Right lobe of liver (tissue), 6 donors: ENCODE measurements around the gene MYL11. TPM values are rescaled to one million over a fixed set of nuclear protein-coding genes. Genes with fewer than 3 reads are reported as not detected.

ENCODE experiments used
- ATAC-seq, 4 donors: fragments of 200-7000 bp; cut with Tn5 transposase; one replicate each; pipeline ENCODE4 v1.9.1; 2020; ENCODE audit warnings: mild to moderate bottlenecking in 4 of 4, moderate library complexity in 4 of 4
- DNase-seq, 3 donors: peaks; one replicate each; pipeline ENCODE4 v3.0.0-alpha.2; 2020
- H3K27ac ChIP-seq, 3 donors: fragments of 200-600 bp; one replicate each; pipeline ENCODE4 v1.8.0; 2022
- H3K27me3 ChIP-seq, 2 donors: fragments of 200-600 bp; one replicate each; pipeline ENCODE4 v1.8.0; 2022
- H3K36me3 ChIP-seq, 4 donors: fragments of 200-600 bp; sonication (generic) in 1 of 4; one replicate each; pipeline versions ENCODE4 v1.5.1 to v1.8.0; 2017 to 2022; ENCODE audit warnings: control low read depth in 1 of 4
- H3K4me1 ChIP-seq, 4 donors: fragments of 200-600 bp; sonication (generic) in 1 of 4; one replicate each; pipeline versions ENCODE4 v1.5.1 to v1.8.0; 2017 to 2022; ENCODE audit warnings: control low read depth in 1 of 4
- H3K4me3 ChIP-seq, 3 donors: fragments of 200-600 bp; one replicate each; pipeline ENCODE4 v1.8.0; 2022
- H3K9me3 ChIP-seq, 4 donors: fragments of 200-600 bp; sonication (generic) in 1 of 4; one replicate each; pipeline versions ENCODE4 v1.5.1 to v1.8.0; 2017 to 2022; ENCODE audit warnings: control low read depth in 1 of 4
- CTCF ChIP-seq, 4 donors: fragments of 200-600 bp in 3 of 4; fragments of 450-650 bp in 1 of 4; IDR thresholded peaks; one replicate each; pipeline versions ENCODE4 v1.5.1 to v1.8.0; 2016 to 2022; ENCODE audit warnings: antibody characterized with exemption in 4 of 4, mild to moderate bottlenecking in 2 of 4
- POLR2A ChIP-seq: fragments of 450-650 bp; IDR thresholded peaks from one replicate; pipeline ENCODE4 v1.6.1; 2017; ENCODE audit warnings: antibody characterized with exemption, mild to moderate bottlenecking
- WGBS: methylation state at CpG from one replicate; pipeline ENCODE4 v1.1.6; 2018; ENCODE audit warnings: low coverage, low lambda C conversion rate; ENCODE audit not compliant: insufficient coverage; ENCODE audit errors: missing lambda C conversion rate; 5-methylcytosine and 5-hydroxymethylcytosine counted together
- intact Hi-C, 2 donors: fragments of 100-400 bp; cut with DNase I; formaldehyde crosslinking; loops; one replicate each; pipeline versions ENCODE4 v1.11.2 to v1.14.1; 2022
- total RNA-seq, 6 experiments: library from RNA; depleted of rRNA in 2 of 6; stranded (reverse); fragments of >200 nt in 2 of 6; fragmentation: NEBNext Ultra II Directional in 3 of 6; extraction: Animal tissue kit (Norgen Biotek cat#: 25700) in 3 of 6; gene quantifications; one replicate each; pipeline versions ENCODE4 v1.1.0 to v1.2.4, GENCODE V29; 2016 to 2023
- donor health status: DM: no; HTN: yes; CAD: no.
- donor health status: DM: no; HTN: no; CAD: no.
- donor health status: DM: no; HTN: no; CAD: no.
- donor health status: DM: no; HTN: yes; CAD: no.
- donor health status: DM: no; HTN: yes; CAD: no.

Gene MYL11
- total RNA-seq, 6 experiments from 2014 or later = 1.4 TPM; not detected in 5

DNA sequence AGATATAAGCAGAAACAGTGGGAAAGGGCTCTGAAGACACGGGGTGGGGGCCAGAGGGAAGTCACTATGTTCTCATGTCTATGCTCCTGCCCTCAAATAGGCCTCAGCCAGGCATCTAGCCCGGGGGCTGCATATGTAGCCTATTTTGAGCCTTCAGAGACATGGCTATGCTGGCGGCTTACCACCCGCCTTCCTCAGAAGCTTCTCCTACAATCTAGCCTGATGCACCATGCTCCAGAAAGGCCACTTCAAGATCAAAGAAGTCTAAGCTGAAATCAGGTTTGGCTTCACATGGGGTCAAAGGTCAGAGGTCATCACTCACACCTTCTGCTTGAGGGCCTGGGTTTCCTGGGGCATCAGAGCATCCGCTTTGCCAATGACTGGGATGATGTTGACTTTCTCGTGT lies 6.2 kb downstream of the MYL11 start:
- peaks cover 0 to 9% (median 3%) of the 10 kb centered on the region in 4 donors for H3K4me1 ChIP-seq
- ATAC-seq = no peak
- no peak for DNase-seq
- no peaks in the 10 kb centered on the region for H3K27me3 ChIP-seq
- 64% methylated on average over 4 of the region's 6 CpGs for WGBS
- intact Hi-C loops = no loop called here
- H3K27ac ChIP-seq = no peak overlapping the region
- H3K9me3 ChIP-seq = no peaks in the 10 kb centered on the region
- no peak overlapping the region for H3K4me3 ChIP-seq
- TF ChIP-seq POLR2A (no peak), CTCF (IDR thresholded peaks at IDR 0.05) (no peak)
- no peaks in the 10 kb centered on the region for H3K36me3 ChIP-seq

GRCh38 chr16:30381291-30382041 lies 6.9 kb downstream of the MYL11 start:
- intact Hi-C loops = no loop called here
- Histone ChIP-seq H3K9me3 (no peaks in the 10 kb centered on the region), H3K27me3 (no peaks in the 10 kb centered on the region), H3K36me3 (no peaks in the 10 kb centered on the region), H3K27ac (no peak overlapping the region), H3K4me1 (peaks cover 0 to 9% (median 3%) of the 10 kb centered on the region in 4 donors), H3K4me3 (no peak overlapping the region)
- DNase-seq = no peak
- 36% methylated on average over 6 of the region's 13 CpGs for WGBS
- TF ChIP-seq POLR2A = no peak
- no peak for TF ChIP-seq CTCF (IDR thresholded peaks at IDR 0.05)
- no peak for ATAC-seq

GRCh38 chr16:30382111-30382881 lies 7.7 kb downstream of the MYL11 start, which contains the start of gene SEPTIN1:
TSS of gene SEPTIN1 (minus strand) at chr16:30382561. CDS start at chr16:30382542, 19 bp downstream.
- ATAC-seq (no peak), DNase-seq (no peak)
- 100% methylated on average over 1 of the region's 12 CpGs for WGBS
- Histone ChIP-seq H3K9me3 (no peaks in the 10 kb centered on the region), H3K4me1 (peaks cover 0 to 7% (median 3%) of the 10 kb centered on the region in 4 donors), H3K4me3 (no peak within 1 kb of the TSS), H3K27ac (no peak within 1 kb of the TSS), H3K27me3 (no peaks in the 10 kb centered on the region), H3K36me3 (no peaks in the 10 kb centered on the region)
- TF ChIP-seq POLR2A (no peak), CTCF (IDR thresholded peaks at IDR 0.05) (no peak)
- intact Hi-C loops = no loop called here

GRCh38 chr16:30383521-30383920 lies 8.9 kb downstream of the MYL11 start:
- ATAC-seq (no peak), DNase-seq (no peak)
- Histone ChIP-seq H3K27me3 (no peaks in the 10 kb centered on the region), H3K9me3 (no peaks in the 10 kb centered on the region), H3K4me1 (peaks cover 0 to 6% (median 2%) of the 10 kb centered on the region in 4 donors), H3K4me3 (no peak overlapping the region), H3K27ac (no peak overlapping the region), H3K36me3 (no peaks in the 10 kb centered on the region)
- intact Hi-C loops = no loop called here
- WGBS = 64% methylated on average over 2 of the region's 2 CpGs
- TF ChIP-seq POLR2A (no peak), CTCF (IDR thresholded peaks at IDR 0.05) (no peak)
